ENCODE measurements around the gene GDF2. TPM values are rescaled to one million over a fixed set of nuclear protein-coding genes. Genes with fewer than 3 reads are reported as not detected.

The GDF2 gene
- total and polyA plus RNA-seq, 10 of the 15 experiments (the other 5 are each of a cell fraction or from before 2014, with no cell fraction given) = not detected

DNA sequence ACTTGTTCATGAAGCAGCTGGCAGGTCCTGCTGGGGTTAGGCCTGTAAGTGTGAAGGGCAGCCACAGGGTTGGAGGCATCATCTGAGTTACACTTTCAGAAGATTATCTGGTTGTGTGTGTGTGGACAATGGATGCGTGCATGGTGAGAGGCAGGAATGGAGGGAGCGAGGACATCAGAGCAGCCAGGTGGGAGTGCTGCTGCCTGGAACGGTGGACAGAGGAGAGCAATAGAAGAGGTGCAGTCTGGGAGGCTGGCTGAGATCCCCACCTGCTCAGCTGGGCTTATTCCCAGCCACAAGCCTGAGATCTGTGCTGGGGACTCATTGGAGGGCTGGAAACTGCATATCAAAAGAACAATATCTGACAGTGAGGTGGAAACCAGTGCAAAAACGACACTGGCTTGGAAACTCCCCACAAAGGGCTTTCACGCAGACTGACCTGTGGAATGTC is 44.0 kb downstream of the GDF2 start:
- intact Hi-C loops (cut with micrococcal nuclease; ENCODE audit: unreplicated experiment) = no loop called here
- TF ChIP-seq CREM (IDR thresholded peaks at IDR 0.05; ENCODE audit: low read depth) (no peak), CHD4 (IDR thresholded peaks at IDR 0.05) (no peak), EED (IDR thresholded peaks at IDR 0.05; ENCODE audit: low read depth) (no peak), SMAD1 (IDR thresholded peaks at IDR 0.05; ENCODE audit: low read depth, partially characterized antibody) (no peak), MXI1 (IDR thresholded peaks at IDR 0.05; ENCODE audit: low read depth, low read length) (no peak), KAT2A (conservative IDR thresholded peaks at IDR 0.05; ENCODE audit: control insufficient read depth, low read depth, low read length) (no peak), TAF1 (IDR thresholded peaks at IDR 0.05; ENCODE audit: borderline replicate concordance, low read depth, low read length) (no peak), STAT3 (IDR thresholded peaks at IDR 0.05; ENCODE audit: low read depth, low read length) (no peak), TBL1XR1 (IDR thresholded peaks at IDR 0.05; ENCODE audit: low read depth, low read length) (no peak), NRF1 (conservative IDR thresholded peaks at IDR 0.05; ENCODE audit: low read depth, low read length) (no peak)
- TF ChIP-seq, protein P1, sequence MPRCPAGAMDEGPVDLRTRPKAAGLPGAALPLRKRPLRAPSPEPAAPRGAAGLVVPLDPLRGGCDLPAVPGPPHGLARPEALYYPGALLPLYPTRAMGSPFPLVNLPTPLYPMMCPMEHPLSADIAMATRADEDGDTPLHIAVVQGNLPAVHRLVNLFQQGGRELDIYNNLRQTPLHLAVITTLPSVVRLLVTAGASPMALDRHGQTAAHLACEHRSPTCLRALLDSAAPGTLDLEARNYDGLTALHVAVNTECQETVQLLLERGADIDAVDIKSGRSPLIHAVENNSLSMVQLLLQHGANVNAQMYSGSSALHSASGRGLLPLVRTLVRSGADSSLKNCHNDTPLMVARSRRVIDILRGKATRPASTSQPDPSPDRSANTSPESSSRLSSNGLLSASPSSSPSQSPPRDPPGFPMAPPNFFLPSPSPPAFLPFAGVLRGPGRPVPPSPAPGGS (IDR thresholded peaks at IDR 0.05; ENCODE audit: borderline replicate concordance, insufficient read depth, low read depth, low read length, poor library complexity, severe bottlenecking) = no peak
- TF ChIP-seq, protein P2, sequence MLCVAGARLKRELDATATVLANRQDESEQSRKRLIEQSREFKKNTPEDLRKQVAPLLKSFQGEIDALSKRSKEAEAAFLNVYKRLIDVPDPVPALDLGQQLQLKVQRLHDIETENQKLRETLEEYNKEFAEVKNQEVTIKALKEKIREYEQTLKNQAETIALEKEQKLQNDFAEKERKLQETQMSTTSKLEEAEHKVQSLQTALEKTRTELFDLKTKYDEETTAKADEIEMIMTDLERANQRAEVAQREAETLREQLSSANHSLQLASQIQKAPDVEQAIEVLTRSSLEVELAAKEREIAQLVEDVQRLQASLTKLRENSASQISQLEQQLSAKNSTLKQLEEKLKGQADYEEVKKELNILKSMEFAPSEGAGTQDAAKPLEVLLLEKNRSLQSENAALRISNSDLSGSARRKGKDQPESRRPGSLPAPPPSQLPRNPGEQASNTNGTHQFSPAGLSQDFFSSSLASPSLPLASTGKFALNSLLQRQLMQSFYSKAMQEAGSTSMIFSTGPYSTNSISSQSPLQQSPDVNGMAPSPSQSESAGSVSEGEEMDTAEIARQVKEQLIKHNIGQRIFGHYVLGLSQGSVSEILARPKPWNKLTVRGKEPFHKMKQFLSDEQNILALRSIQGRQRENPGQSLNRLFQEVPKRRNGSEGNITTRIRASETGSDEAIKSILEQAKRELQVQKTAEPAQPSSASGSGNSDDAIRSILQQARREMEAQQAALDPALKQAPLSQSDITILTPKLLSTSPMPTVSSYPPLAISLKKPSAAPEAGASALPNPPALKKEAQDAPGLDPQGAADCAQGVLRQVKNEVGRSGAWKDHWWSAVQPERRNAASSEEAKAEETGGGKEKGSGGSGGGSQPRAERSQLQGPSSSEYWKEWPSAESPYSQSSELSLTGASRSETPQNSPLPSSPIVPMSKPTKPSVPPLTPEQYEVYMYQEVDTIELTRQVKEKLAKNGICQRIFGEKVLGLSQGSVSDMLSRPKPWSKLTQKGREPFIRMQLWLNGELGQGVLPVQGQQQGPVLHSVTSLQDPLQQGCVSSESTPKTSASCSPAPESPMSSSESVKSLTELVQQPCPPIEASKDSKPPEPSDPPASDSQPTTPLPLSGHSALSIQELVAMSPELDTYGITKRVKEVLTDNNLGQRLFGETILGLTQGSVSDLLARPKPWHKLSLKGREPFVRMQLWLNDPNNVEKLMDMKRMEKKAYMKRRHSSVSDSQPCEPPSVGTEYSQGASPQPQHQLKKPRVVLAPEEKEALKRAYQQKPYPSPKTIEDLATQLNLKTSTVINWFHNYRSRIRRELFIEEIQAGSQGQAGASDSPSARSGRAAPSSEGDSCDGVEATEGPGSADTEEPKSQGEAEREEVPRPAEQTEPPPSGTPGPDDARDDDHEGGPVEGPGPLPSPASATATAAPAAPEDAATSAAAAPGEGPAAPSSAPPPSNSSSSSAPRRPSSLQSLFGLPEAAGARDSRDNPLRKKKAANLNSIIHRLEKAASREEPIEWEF (IDR thresholded peaks at IDR 0.05; ENCODE audit: insufficient replicate concordance, low read depth, low read length) = no peak
- TF ChIP-seq, protein P3, sequence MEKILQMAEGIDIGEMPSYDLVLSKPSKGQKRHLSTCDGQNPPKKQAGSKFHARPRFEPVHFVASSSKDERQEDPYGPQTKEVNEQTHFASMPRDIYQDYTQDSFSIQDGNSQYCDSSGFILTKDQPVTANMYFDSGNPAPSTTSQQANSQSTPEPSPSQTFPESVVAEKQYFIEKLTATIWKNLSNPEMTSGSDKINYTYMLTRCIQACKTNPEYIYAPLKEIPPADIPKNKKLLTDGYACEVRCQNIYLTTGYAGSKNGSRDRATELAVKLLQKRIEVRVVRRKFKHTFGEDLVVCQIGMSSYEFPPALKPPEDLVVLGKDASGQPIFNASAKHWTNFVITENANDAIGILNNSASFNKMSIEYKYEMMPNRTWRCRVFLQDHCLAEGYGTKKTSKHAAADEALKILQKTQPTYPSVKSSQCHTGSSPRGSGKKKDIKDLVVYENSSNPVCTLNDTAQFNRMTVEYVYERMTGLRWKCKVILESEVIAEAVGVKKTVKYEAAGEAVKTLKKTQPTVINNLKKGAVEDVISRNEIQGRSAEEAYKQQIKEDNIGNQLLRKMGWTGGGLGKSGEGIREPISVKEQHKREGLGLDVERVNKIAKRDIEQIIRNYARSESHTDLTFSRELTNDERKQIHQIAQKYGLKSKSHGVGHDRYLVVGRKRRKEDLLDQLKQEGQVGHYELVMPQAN (conservative IDR thresholded peaks at IDR 0.05) = no peak
- TF ChIP-seq, protein P4, sequence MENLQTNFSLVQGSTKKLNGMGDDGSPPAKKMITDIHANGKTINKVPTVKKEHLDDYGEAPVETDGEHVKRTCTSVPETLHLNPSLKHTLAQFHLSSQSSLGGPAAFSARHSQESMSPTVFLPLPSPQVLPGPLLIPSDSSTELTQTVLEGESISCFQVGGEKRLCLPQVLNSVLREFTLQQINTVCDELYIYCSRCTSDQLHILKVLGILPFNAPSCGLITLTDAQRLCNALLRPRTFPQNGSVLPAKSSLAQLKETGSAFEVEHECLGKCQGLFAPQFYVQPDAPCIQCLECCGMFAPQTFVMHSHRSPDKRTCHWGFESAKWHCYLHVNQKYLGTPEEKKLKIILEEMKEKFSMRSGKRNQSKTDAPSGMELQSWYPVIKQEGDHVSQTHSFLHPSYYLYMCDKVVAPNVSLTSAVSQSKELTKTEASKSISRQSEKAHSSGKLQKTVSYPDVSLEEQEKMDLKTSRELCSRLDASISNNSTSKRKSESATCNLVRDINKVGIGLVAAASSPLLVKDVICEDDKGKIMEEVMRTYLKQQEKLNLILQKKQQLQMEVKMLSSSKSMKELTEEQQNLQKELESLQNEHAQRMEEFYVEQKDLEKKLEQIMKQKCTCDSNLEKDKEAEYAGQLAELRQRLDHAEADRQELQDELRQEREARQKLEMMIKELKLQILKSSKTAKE (IDR thresholded peaks at IDR 0.05; ENCODE audit: low read depth, poor library complexity, severe bottlenecking) = no peak

More for the DNA sequence above, 44.0 kb downstream of the GDF2 start:
- ATAC-seq (no peak), FAIRE-seq (no peak), DNase-seq (ENCODE audit: low read depth, low spot score) (no peak)
- no peaks in the 10 kb centered on the region for H3K4me1 ChIP-seq (ENCODE audit: control insufficient read depth, insufficient read depth, low read length)
- ChIA-PET CTCF (interaction anchor here (1.2 kb wide), 1 partner anchor 9 kb away, joined by 3 read pairs; no protein-coding TSS in a partner anchor), SMC1A (ENCODE audit: uncharacterized antibody, unreplicated experiment) (no interaction called here), RAD21 (ENCODE audit: unreplicated experiment) (no interaction called here), POLR2A (no interaction called here)
- H3K27me3 ChIP-seq (replicated peaks in 1 of 2; ENCODE audit: control insufficient read depth in 2 of 2, insufficient read depth in 2 of 2, low read length in 1 of 2) = peaks cover 0 to 2% of the 10 kb centered on the region in 2 experiments; a peak in 2 of 4 replicates
- no peak overlapping the region for H2AFZ ChIP-seq (ENCODE audit: control insufficient read depth, low read depth, low read length)
- H3K36me3 ChIP-seq (ENCODE audit: control insufficient read depth in 2 of 2, insufficient read depth in 2 of 2, low read length in 1 of 2) = no peaks in the 10 kb centered on the region
- in situ Hi-C loops (cut with MboI) = no loop called here
- BruUV-seq (replicated peaks) = no TSS peak
- H4K20me1 ChIP-seq (ENCODE audit: control insufficient read depth, insufficient read depth) = no peaks in the 10 kb centered on the region
- H3K4me2 ChIP-seq (ENCODE audit: control insufficient read depth, insufficient read depth) = no peak overlapping the region
- H3K27ac ChIP-seq (ENCODE audit: control insufficient read depth, insufficient read depth) = no peak overlapping the region
- H3K9me3 ChIP-seq (replicated peaks; ENCODE audit: control insufficient read depth, insufficient read depth, low read length) = no peaks in the 10 kb centered on the region
- 28% methylated on average over 5 of the region's 5 CpGs for WGBS (ENCODE audit: insufficient coverage, insufficient replicate concordance, low lambda C conversion rate, missing lambda C conversion rate)
- H3K4me3 ChIP-seq = no peak overlapping the region
- no peak overlapping the region for H3K9ac ChIP-seq (ENCODE audit: control insufficient read depth, insufficient read depth, low read length)
- H3K79me2 ChIP-seq (ENCODE audit: control insufficient read depth, insufficient read depth, low read length) = no peaks in the 10 kb centered on the region

Data from GM12878 (cell line).